ENCODE data around the gene TBX2. TPM values are rescaled to one million over a fixed set of nuclear protein-coding genes. Genes with fewer than 3 reads are reported as not detected.

TBX2 gene
- total RNA-seq, 4 donors from 2014 or later = 2.2 to 3.1 (median 2.8) TPM

DNA sequence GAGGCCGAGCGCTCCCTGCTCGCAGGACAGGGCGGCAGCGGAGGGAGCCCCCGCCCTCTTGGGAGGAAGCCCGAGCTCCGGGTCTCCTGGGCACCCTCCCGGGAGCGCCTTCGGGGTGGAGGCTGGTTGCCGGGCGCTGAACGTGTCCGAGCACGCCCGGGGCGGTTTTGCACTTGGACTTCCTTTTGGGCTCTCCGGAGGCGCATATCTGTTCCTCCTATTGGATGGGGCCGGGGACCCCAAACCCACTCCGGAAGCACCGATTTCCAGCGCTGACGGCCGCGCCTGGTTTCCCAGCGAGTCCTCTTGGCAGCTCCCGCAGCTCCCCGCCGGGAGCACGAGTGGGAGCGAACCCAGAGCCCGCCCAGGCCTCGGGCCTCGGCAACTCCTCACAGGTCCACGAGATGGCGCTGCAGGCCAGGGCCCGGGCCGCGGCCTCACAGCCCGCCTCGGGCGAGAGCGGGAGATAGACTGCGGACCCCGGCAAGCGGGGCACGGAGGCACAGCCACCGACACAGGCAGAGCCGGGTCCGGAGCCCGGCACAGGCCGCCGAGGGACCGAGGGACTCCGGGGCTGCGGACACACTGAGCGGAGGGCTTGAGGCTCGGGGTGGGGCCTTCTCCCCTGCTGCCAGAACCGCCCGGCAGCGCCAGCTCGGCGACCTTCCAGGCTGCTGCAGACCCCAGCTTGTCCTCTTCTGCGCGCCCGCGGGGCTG lies 12.7 kb downstream of the TBX2 start:
- peaks cover 44% of the 10 kb centered on the region for H3K27me3 ChIP-seq
- no peaks in the 10 kb centered on the region for H3K9me3 ChIP-seq
- TF ChIP-seq, protein P1, sequence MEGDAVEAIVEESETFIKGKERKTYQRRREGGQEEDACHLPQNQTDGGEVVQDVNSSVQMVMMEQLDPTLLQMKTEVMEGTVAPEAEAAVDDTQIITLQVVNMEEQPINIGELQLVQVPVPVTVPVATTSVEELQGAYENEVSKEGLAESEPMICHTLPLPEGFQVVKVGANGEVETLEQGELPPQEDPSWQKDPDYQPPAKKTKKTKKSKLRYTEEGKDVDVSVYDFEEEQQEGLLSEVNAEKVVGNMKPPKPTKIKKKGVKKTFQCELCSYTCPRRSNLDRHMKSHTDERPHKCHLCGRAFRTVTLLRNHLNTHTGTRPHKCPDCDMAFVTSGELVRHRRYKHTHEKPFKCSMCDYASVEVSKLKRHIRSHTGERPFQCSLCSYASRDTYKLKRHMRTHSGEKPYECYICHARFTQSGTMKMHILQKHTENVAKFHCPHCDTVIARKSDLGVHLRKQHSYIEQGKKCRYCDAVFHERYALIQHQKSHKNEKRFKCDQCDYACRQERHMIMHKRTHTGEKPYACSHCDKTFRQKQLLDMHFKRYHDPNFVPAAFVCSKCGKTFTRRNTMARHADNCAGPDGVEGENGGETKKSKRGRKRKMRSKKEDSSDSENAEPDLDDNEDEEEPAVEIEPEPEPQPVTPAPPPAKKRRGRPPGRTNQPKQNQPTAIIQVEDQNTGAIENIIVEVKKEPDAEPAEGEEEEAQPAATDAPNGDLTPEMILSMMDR (IDR thresholded peaks at IDR 0.05) = peak; percentile 87 to 98
- TF ChIP-seq POLR2A (IDR thresholded peaks at IDR 0.05) (peak in 1 of 2 donors; percentile 23), POLR2AphosphoS5 (IDR thresholded peaks at IDR 0.05) (no peak), EP300 (IDR thresholded peaks at IDR 0.05) (no peak)
- 0% methylated on average over 9 of the region's 69 CpGs for WGBS
- peaks cover 57% of the 10 kb centered on the region for H3K4me1 ChIP-seq
- H3K27ac ChIP-seq = peak overlapping the region; percentile 75
- H3K36me3 ChIP-seq = no peaks in the 10 kb centered on the region
- peak overlapping the region; percentile 54 for H3K4me3 ChIP-seq
- DNase-seq (ENCODE audit: low spot score in 2 of 2) = peak; percentile 85 to 91

DNA sequence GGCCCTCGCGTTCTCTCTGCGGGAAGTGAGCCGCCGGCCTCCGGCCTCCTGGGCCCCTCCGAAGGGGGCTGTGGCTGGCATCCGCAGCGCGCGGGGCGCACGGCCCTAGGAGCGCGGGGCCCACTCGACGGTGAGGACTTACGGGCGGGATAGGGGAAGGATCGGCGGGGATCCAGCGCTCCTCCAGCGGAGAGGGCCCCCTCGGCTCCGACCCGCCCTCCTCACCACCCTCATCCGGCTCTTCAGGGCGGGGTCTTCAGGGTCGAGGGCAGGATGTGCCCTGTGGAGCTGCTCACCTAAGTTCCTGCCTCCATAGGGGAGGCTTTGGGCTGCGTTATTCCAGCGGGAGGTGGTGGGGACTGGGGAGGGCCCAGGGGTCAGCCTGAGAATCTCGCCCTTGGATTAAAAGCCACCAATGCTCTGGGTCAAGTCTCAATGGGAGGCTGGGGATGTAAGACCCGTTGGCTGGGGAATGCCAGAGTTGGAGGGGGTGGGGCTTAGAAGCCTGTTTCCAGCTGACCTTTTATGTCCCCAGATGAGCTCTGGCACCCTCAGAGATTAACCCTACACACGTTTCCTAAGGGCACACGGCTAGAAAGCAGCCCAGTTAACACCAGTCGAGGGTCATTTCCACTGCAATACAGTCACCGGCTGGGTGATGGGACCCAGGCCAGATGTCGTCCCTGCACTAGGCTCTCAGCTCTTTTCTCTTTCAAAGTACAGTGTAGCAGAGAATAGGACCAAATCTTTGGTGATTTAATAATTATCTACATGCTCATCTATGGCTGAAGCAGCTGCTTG lies 13.4 kb downstream of the TBX2 start:
- DNase-seq (ENCODE audit: low spot score in 2 of 2) = peak; percentile 65 to 78
- Histone ChIP-seq H3K27ac (peak overlapping the region; percentile 75), H3K27me3 (peaks cover 38% of the 10 kb centered on the region), H3K36me3 (no peaks in the 10 kb centered on the region), H3K4me3 (peak overlapping the region; percentile 54), H3K4me1 (peaks cover 57% of the 10 kb centered on the region), H3K9me3 (no peaks in the 10 kb centered on the region)
- TF ChIP-seq POLR2AphosphoS5 (IDR thresholded peaks at IDR 0.05) = no peak
- TF ChIP-seq POLR2A (IDR thresholded peaks at IDR 0.05) = no peak
- TF ChIP-seq, protein P1 (IDR thresholded peaks at IDR 0.05) = no peak
- no peak for TF ChIP-seq EP300 (IDR thresholded peaks at IDR 0.05)
- WGBS = 27% methylated on average over 13 of the region's 38 CpGs

DNA sequence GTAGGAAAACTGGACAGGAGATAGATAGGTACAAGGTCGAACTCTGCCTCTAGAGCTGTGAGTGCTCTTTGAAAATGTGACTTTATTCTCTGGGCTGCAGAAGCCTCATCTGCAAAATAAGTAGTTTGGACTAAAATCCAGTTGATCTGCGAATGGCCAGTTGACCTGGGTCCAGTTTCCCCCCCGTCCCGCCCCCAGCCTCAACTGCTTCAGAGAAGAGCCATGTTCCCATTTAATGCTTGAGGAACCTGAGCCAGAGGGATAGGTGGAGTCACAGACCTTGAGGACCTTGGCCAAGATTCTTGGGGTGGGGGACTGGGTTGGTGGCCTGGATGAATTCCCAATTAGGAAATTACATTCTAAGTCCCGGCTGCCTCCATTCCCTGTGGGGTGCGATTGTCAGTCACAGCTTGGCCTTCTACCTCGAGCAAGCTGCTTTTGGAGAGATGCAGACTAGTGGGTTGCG lies 14.1 kb downstream of the TBX2 start:
- peak in 1 of 2 donors; percentile 50 for DNase-seq (ENCODE audit: low spot score in 2 of 2)

DNA sequence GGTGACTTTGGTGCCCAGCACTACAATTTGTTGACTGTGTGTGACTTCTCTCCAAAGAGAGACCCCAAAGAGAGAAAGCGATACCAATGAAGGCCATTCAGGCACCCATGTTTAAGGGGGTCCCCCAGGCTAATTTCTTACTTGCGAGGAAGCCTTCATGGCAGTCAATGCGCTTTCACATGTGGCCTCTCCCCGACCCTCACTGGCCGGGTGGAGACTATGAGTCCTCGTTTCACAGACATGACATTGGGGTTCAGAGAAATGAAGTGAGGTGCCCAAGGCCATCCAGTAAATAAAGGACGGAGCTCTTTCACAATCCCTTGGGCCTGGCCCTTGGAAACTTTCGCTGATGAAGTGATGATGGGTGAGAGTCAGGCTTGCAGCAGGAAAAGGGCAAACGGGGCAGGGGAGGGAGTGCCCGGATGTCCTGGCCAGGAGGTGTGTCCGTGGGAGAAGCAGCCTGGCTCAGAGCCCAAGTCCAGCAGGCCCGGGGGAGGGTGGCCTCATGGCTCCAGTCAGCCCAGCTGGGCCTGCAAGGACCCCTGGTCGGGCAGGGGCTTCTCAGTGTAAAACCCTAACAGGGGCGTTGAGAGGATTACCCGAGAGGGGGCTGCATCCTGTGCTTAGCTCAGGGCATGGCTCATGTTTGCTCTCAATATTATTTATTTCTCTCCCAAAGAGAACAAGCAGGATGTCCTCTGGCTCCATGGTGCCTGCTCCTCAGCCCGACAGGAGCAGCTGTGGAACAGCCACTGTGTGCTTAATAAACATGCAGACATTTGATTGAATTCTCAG lies 14.7 kb downstream of the TBX2 start:
- H3K27ac ChIP-seq = no peak overlapping the region
- WGBS = 70% methylated on average over 15 of the region's 16 CpGs
- no peak overlapping the region for H3K4me3 ChIP-seq
- H3K36me3 ChIP-seq = no peaks in the 10 kb centered on the region
- peak; percentile 57 to 64 for DNase-seq (ENCODE audit: low spot score in 2 of 2)
- H3K4me1 ChIP-seq = peaks cover 46% of the 10 kb centered on the region
- H3K27me3 ChIP-seq = peaks cover 29% of the 10 kb centered on the region
- TF ChIP-seq, protein P1 (IDR thresholded peaks at IDR 0.05) = no peak
- no peak for TF ChIP-seq POLR2A (IDR thresholded peaks at IDR 0.05)
- H3K9me3 ChIP-seq = no peaks in the 10 kb centered on the region

More for the DNA sequence above, 14.1 kb downstream of the TBX2 start:
- WGBS = 79% methylated on average over 6 of the region's 8 CpGs
- peaks cover 34% of the 10 kb centered on the region for H3K27me3 ChIP-seq
- no peak for TF ChIP-seq EP300 (IDR thresholded peaks at IDR 0.05)
- no peak overlapping the region for H3K4me3 ChIP-seq
- peaks cover 52% of the 10 kb centered on the region for H3K4me1 ChIP-seq
- H3K36me3 ChIP-seq = no peaks in the 10 kb centered on the region
- H3K9me3 ChIP-seq = no peaks in the 10 kb centered on the region
- no peak overlapping the region for H3K27ac ChIP-seq

DNA sequence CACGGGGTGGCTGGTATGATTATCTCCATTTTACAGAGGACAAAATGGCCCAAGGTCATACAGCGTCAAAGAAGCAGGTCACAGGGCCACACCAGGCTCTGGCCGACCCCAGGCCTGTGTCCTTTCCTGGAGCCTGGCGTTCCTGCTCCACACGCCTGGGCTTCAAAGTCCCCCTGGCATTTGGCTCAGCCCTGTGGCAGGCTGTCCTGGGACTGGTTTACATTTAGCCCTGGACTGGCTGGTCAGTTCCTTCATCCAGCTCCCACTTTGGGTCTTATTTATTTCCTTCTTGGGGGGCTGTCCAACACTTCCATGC lies 15.3 kb downstream of the TBX2 start:
- Histone ChIP-seq H3K4me1 (peaks cover 43% of the 10 kb centered on the region), H3K27me3 (peaks cover 27% of the 10 kb centered on the region), H3K27ac (no peak overlapping the region), H3K4me3 (no peak overlapping the region), H3K9me3 (no peaks in the 10 kb centered on the region), H3K36me3 (no peaks in the 10 kb centered on the region)
- no peak for TF ChIP-seq POLR2A (IDR thresholded peaks at IDR 0.05)
- no peak for TF ChIP-seq POLR2AphosphoS5 (IDR thresholded peaks at IDR 0.05)
- no peak for TF ChIP-seq EP300 (IDR thresholded peaks at IDR 0.05)
- TF ChIP-seq, protein P1 (IDR thresholded peaks at IDR 0.05) = no peak
- no peak for DNase-seq (ENCODE audit: low spot score in 2 of 2)
- 98% methylated on average over 5 of the region's 5 CpGs for WGBS

Measured in suprapubic skin (tissue), 4 donors.